AG04449 (cell line): ENCODE data around the gene ZBTB33.

ENCODE experiments used
- CTCF ChIA-PET: fragments of 350-600 bp; formaldehyde crosslinking; extraction: SDS; loops from one replicate; lab custom pipeline; 2021; ENCODE audit warnings: antibody characterized with exemption; lab: Yijun Ruan, JAX
- POLR2A ChIA-PET: fragments of 400-600, 350-600 bp; formaldehyde crosslinking; extraction: SDS; loops from one replicate; lab custom pipeline; 2020; ENCODE audit warnings: antibody characterized with exemption, inconsistent platforms; lab: Yijun Ruan, JAX
- DNase-seq: peaks from one replicate; pipeline ENCODE4 v3.0.0-alpha.2; 2010; ENCODE audit warnings: low read depth, low spot score
- H3K4me3 ChIP-seq: 2 replicates; pipeline ENCODE4 v1.5.1; 2011; ENCODE audit warnings: low read depth, mild to moderate bottlenecking, control low read depth, low read length
- CTCF ChIP-seq: IDR thresholded peaks from one replicate; pipeline ENCODE4 v1.5.1; 2011; ENCODE audit warnings: mild to moderate bottlenecking, moderate library complexity, low read length, control low read depth, inconsistent platforms; ENCODE audit not compliant: insufficient read depth; ENCODE audit errors: missing control alignments

ZBTB33 gene

GRCh38 chrX:120223374-120223773 is 27.2 kb upstream of the ZBTB33 start:
- CTCF ChIA-PET, result interaction anchor here (3.5 kb wide), 1 partner anchor 11 kb away, joined by 15 read pairs; no protein-coding TSS in a partner anchor
- H3K4me3 ChIP-seq, result no peak overlapping the region
- POLR2A ChIA-PET, result no interaction called here

GRCh38 chrX:120224388-120224787 is 26.2 kb upstream of the ZBTB33 start:
- H3K4me3 ChIP-seq, result no peak overlapping the region
- POLR2A ChIA-PET, result no interaction called here
- TF ChIP-seq CTCF, result no peak
- CTCF ChIA-PET, result interaction anchor here (1.0 kb wide), 1 partner anchor 10 kb away, joined by 3 read pairs; no protein-coding TSS in a partner anchor
- DNase-seq, result no peak

More at GRCh38 chrX:120223374-120223773, 27.2 kb upstream of the ZBTB33 start:
- DNase-seq, result no peak
- no peak for TF ChIP-seq CTCF

- POLR2A ChIA-PET, result no interaction called here
- H3K4me3 ChIP-seq, result no peak overlapping the region
- CTCF ChIA-PET, result no interaction called here
- DNase-seq, result no peak
- no peak for TF ChIP-seq CTCF
Measured at GRCh38 chrX:120228187-120228908, 22.3 kb upstream of the ZBTB33 start.

GRCh38 chrX:120235284-120235683 is 15.3 kb upstream of the ZBTB33 start:
- no peak for DNase-seq
- POLR2A ChIA-PET, result no interaction called here

GRCh38 chrX:120236687-120237479 is 13.7 kb upstream of the ZBTB33 start:
- H3K4me3 ChIP-seq, result no peak overlapping the region
- ChIA-PET POLR2A (no interaction called here), CTCF (no interaction called here)
- no peak for DNase-seq
- TF ChIP-seq CTCF, result no peak

More at GRCh38 chrX:120235284-120235683, 15.3 kb upstream of the ZBTB33 start:
- H3K4me3 ChIP-seq, result no peak overlapping the region
- CTCF ChIA-PET, result no interaction called here
- TF ChIP-seq CTCF, result no peak

- CTCF ChIA-PET, result no interaction called here
- DNase-seq, result no peak
- POLR2A ChIA-PET, result no interaction called here
Measured at GRCh38 chrX:120238933-120239332, 11.7 kb upstream of the ZBTB33 start.

More at GRCh38 chrX:120238933-120239332, 11.7 kb upstream of the ZBTB33 start:
- H3K4me3 ChIP-seq, result no peak overlapping the region
- no peak for TF ChIP-seq CTCF
